Adrenal gland (tissue), 5 donors: ENCODE measurements around the gene TNS4.

Source experiments
- CTCF ChIP-seq, 6 experiments: fragments of 450-650 bp in 4 of 6; fragments of 200-600 bp in 2 of 6; sonication (generic) in 1 of 6; IDR thresholded peaks; 1 replicate in 5 of 6; 2 replicates in 1 of 6; pipeline versions ENCODE4 v1.5.1 to v1.8.0; 2016 to 2021; ENCODE audit warnings: antibody characterized with exemption in 6 of 6, mild to moderate bottlenecking in 2 of 6, moderate library complexity in 1 of 6
- POLR2A ChIP-seq, 2 donors: fragments of 450-650 bp; IDR thresholded peaks; one replicate each; pipeline ENCODE4 v1.6.1; 2017; ENCODE audit warnings: antibody characterized with exemption in 2 of 2, mild to moderate bottlenecking in 2 of 2, moderate library complexity in 1 of 2
- donor health status: DM: no; HTN: no; CAD: no.

DNA sequence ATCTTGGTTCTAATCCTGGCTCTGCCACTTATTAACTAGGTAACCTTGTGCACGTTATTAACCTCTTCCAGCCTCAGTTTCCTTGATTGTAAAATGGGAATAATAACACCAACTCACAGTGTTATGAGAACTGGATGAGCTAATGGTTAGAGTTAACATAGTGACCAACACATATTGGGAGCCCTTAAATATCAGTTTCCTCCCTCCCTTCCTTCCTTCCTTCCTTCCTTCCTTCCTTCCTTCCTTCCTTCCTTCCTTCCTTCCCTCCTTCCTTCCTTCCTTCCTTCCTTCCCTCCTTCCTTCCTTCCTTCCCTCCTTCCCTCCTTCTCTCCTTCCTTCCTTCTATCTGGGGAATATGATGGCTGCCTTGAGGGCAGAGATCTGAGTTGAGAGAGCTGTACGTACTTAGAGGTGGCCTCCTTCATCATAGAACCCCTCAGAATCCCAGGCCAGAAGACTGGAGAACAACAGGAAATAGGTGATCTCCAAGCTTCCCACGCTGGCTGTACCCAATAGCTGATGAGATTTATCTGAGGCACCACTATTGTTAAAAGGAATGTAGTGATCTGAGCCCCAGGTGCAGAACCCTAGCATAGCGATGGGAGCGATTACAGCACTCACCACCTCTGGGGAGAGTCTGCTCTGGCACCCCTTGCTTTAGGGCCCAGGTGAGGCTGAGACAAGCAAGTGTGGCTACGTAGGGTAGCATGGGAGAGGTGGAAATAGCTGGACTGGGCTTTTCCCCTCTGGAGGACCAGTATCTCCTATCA is 37.7 kb upstream of the TNS4 start:
- TF ChIP-seq CTCF (IDR thresholded peaks at IDR 0.05), result no peak
- no peak for TF ChIP-seq POLR2A (IDR thresholded peaks at IDR 0.05)
